NCI-H2081 treated with DMSO at 0.1 percent for 48 hours (cell line): ENCODE data around the gene SRSF10.
"Not testable (repeated sequence)": the region's sequence is repeated elsewhere in the genome, so short reads cannot be mapped to it uniquely, and the experiment has no call there.

Experiments used
- DNase-seq: peaks from one replicate; lab custom pipeline; 2025; lab: John Stamatoyannopoulos, UW

SRSF10 gene

DNA sequence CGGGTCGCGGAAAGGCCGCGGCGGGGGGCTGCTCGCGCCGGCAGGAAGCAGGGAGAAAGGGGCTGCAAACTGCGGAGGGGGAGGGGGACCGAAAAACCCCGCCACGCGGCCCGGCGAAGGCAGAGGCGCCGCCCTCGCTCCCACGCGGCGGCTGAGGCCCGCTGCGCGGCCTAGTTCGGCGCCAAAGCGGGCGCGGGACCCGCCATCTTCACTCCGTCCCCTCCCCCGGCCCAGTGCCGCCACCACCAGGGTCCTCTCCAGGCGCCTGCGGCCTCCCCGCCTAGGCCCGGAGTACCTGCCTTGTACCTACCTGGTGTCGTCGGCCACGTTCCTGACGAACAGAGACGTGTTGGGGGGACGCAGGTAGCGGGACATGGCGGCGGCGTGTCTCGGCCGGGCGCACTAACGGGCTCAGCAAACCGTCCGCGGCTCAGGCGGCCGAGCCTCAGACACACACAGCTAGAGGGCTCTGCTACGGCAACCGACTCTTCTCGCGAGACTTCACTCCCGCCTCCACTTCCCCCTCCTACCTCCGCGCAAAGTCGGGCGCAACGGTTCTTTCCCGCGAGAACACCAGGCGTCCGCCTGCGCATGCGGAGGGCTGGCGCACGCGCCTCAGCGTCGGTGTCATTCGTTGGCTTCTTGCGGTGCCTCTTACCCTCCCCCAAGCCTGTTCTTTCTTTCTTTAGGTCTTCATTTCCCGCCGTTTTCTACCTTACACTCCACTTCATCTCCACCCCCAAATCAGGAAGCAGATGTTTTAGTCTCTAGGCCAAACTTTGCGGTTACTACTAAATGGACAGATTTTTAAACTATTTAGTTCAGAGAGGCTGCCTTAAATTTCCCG, at the start of gene SRSF10:
Gene SRSF10 (minus strand): TSS at position 447 of the 847 bp plus-strand sequence. CDS start 72 bp downstream, at position 375.
- peak; percentile 97 for DNase-seq

DNA sequence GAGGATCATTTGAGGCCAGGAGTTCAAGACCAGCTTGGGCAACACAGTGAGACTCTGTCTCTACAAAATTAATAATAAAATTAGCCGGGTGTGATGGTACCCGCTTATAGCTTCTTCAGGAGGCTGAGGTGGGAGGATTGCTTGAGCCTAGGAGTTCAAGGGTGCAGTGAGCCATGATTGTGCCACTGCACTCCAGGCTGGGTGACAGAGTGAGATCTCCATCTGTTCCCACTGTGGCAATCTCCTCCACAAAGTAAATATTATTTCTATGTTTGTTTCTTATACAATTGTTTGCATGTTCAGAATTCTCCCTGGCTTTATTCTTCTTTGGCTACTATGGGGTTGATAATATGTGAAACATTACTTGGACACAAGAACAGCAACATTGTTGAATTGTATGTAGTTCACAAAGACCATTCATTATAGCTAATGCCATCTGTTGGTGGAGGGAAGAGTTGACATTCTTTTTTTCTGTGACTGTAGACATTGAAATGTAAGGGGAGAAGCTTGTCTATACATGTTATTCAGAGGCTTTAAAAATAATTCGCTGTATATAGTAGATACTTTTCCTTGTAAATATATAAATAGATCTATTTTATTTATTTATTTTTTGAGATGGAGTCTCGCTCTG, 47.8 kb upstream of the SRSF10 start:
- DNase-seq: no peak

DNA sequence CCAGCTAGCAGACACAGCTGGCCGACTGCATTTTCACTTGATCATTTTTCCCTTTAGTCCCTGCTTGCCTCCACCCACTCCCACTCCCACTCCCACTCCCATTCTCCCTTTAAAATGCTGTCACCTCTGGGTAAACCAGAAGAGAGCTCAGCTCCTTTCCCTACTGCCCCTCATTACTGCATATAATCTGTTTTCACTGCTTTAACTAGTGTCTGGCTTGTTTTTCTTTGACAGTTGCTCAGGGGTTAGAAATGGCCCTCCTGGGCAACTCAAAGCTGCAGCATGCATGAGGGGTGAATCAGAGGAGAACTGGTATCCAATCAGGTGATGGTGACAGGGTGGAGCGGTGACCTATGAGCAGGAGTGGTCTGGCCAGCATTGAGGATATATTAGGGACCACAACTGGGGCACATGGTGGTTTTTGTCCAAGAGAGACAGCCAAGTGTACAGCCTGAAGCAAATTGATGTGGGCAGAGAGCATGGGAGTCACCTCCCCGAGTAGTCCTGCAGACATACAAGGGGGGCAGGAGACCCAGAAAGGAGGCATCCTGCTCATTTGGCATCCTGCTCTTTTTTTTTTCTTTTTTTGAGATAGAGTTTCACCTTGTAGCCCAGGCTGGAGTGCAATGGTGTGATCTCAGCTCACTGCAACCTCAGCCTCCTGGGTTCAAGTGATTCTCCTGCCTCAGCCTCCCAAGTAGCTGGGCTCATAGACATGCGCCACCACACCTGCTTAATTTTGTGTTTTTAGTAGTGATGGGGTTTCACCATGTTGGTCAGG, 42.6 kb upstream of the SRSF10 start:
- no peak for DNase-seq

DNA sequence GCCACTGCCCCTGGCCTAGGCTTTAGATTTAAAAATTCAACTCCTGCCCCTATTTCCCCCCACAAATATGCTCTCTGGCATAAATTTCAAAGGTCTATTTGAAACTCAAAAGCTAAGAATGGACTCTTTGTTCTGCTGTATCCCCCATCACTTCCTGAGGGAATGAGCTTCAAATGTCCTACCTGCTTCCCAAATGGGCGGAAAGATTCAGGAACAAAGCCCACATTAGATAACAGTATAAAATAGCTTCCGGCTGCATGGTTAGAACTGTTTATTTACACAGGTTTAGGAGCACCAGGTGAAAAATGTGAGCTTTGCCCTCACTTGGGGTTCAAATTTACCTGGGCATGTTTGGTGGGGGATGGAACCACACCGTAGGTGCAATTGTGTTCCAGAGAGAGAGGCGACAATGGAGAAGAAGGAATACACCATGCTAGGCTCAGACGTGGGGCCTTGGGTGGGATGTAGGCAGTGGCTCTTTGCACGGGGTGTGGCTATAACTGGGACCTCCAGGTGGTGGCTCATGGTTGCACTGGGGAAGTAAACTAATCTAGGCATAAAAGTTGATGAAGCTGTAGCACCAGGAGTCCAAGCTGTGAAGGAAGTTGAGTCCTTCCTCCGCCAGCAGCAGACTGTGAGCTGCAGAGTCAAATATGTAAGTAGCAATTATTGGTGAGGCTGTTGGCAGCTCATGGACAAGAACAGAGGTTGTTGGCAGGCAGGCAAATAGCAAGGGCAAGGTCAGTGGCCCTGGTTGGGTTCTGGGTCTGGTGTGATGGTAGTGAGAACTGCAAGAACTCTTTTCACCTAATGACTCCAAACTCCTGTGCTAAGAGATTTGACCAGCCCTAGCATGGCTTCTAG, 41.5 kb upstream of the SRSF10 start:
- DNase-seq: no peak

DNA sequence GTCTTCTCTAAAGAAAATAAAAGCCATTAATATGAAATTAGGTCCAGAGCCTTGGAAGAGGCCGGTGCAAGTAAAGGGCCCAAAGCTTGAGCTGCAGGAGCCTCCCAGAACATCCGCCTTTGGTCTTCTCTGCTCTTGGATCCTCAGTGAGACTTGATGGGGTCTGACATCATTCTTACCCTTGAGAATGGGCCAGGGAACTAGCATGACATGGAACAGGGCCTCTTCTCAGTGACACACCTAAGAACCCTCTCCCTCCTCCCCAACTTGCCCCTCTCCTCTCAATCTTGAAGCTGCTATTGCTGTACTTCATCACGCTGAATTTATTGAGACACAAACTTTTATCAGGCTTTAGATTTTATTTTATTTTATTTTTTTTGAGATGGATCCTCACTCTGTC, 40.3 kb upstream of the SRSF10 start:
- no peak for DNase-seq

DNA sequence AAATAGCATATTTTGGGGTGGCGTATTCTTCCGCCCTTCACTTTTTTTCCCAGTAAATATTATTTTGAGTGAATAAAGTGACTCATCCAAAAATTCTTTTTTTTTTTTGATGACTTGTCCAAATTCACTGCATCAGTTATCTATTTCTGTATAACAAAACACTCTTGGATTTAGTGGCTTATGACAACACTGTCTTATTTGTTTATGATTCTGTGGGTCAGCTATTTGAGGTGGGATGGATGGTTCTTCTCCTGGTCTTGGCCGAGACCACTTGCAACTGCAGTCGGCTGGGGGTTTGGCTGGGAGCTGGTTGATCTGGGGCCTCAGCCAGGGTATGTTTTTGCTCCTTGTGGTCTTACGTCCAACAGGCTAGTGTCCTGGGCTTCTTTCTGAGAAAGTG, 39.9 kb upstream of the SRSF10 start:
- DNase-seq: no peak

DNA sequence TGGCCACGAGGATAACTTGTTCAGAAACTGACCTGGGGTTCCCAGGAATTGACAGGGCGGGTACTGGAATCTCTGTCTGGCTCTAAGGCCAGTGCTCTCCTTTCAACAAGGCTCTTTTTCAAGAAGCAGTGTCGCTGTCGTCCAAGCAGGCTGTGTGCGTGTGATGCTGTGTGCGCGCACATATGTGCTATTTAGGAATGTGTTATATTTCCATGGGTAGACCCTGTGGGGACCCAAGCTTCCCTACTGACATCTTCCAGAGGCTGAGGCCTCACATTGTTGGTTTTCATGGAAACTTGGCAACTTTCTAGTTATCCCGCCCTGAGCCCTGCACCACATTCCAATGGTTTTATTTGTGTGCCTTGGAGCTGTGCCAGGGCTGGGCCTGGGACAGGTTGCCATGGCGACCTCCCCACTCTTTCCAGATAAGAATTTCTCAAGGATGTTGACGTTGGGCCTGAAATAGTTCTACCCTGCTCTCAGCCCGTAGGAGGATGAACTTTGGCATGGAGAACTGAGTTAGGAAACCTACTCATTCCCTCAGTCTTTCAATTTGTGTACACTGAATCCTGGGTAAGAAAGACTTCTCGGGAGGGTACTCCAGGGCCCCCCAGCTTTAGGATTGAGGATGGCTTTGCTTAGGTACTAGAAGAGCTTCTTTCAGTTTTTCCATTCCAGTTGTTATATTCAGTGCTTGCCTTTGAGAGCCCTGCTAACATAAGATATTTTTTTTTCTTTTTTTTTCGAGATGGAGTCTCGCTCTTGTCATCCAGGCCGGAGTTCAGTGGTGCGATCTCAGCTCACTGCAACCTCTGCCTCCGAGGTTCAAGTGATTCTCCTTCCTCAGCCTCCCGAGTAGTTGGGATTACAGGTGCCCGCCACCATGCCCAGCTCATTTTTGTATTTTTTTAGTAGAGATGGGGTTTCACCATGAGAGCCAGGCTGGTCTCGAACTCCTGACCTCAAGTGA, 38.8 kb upstream of the SRSF10 start:
- DNase-seq: no peak

DNA sequence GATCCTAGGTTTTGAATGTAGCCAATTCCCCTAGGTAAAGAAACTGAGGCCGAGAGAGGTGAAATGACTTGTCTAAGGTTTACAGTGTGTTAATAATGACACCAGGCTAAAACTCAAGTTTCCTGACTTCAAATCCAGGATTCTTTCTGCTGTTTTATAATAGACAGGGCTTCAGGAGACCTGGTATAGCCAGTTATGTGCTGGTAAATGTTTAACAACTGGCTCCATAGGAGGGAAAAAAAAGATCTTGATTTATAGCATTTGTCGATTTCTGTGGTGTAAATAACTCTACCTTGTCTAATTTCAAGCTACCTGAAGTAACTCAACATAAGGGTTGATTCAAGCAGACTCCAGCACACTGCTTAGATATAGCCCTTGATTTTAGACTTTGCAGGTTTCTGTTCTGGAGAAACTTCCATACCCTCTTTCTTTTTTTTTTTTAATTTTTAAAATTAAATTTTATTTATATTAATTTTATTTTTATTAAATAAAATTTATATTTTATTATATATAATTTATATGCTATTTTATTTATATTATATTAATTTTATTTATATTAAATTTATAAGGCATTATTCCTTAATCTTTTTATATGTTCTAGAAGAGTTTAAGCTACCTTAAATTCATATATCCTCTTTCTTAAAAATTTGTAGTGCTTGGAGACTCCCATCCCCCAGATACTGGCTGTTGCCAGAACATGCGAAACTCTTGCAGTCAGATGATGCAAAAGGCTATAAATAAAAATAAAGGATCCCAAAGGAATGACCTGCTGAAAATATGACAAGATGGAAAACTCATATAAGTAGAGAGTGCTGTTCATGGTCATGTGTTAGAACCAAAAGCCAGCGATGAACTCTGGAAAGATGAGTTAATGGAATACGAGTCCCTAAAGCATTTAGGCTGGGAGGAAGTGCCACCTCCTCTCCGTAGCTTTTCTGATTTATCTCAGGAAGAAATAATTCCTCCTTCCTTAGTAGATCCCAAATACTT, 35.4 kb upstream of the SRSF10 start:
- no peak for DNase-seq

DNA sequence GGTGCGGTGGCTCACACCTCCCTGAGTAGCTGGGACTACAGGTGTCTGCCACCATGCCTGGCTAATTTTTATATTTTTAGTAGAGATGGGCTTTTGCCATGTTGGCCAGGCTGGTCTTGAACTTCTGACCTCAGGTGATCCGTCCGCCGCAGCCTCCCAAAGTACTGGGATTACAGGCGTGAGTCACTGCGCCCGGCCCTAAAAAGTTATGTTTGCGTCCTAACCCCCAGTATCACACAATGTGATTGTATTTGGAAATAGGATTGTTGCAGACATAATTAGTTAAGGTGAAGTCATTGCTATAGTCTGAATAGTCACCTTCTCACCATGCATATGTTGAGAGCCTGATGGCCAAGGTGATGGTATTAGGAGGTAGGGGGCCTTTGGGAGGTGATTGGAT, 32.8 kb upstream of the SRSF10 start:
- DNase-seq: not testable (repeated sequence)

DNA sequence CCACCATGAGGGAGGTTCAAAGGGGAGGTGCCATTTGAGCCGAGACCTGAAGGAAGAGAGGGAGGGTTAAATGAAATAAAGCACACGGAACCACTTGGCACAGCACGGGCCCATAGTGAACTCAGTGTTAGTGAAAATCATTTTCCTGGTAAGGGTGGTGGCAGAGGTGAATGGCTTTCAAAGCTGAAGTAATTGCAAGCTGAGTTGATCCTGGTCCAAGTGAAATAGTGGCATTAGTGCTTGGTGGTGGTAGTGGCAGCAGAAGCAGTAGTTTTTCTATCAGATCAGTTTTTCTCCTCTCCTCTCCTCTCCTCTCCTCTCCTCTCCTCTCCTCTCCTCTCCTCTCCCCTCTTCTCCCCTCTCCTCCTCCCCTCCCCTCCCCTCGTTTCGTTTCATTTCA, 30.5 kb upstream of the SRSF10 start:
- no peak for DNase-seq

DNA sequence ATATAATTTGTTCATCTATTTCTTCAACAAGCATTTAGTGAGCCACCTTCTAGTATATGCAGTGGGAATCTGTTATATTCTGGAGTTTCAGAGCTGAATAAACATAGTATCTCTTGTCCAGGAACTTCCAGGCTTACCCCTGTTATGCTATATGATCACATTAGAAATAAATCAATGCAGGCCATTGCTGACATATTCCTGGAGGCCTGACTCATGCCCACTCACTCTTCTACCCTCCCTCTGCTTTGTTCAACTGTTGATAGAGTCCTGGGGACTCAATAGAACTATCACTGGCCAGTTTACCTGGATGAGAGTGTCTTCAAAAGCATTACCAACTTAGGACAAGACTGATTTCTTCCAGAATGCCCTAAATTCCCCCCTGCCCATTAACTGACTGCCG, 29.3 kb upstream of the SRSF10 start:
- DNase-seq: no peak

DNA sequence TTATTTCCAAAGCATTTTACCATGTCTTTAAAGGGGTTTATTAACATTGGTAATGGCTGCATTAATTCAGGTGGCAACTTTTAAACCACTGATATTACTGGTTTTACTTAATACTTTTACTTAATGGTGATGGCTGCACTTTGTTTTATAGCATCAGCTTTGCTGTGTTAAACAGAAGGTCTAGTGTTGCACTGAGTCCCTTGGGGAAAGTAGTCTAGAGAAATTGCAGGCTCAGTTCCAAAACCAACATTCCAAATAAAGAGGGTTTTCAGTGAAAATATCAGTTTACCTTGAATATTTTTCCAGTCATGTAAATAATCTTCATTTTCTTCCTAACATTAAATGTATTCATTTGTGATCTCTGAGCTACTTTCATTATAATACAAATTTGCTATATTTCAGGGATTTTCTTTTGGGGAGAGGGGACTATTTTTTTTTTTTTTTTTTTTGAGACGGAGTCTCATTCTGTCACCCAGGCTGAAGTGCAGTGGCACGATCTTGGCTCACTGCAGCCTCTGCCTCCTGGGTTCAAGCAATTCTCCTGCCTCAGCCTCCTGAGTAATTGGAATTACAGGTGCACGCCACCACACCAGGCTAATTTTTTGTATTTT, 28.6 kb upstream of the SRSF10 start:
- DNase-seq: not testable (repeated sequence)

DNA sequence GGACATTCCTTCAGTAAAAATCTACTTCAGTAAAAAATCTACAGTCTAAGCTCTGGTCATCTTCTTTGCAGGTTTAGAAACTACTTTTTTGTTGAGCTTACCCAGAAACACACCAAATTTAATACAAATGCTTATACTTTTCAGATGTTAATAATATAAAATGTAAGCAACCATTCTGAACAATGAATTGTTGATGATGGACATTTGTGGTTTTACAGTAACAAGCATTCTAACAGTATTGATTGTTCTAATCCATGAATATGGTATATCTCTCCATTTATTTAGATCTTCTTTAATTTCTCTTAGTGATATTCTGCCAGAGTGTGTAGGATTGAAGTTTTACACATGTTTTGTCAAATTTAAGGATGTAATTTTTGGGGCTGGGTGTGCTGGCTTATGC, 27.0 kb upstream of the SRSF10 start:
- no peak for DNase-seq

DNA sequence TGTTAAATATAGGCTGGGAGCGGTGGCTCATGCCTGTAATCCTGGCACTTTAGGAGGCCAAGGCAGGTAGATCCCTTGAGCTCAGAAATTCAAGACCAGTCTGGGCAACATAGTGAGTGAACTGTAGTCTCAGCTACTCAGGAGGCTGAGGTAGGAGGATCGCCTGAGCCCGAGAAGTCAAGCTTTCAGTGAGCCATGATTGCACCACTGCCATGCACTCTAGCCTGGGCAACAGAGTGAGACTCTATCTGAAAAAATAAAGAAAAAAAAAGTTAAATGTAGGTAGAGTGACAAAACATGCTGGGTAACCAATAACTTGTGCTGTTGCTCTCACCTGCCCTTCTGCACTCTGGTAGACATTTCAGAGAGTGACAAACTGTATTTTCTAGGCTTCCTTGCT, 25.0 kb upstream of the SRSF10 start:
- no peak for DNase-seq

DNA sequence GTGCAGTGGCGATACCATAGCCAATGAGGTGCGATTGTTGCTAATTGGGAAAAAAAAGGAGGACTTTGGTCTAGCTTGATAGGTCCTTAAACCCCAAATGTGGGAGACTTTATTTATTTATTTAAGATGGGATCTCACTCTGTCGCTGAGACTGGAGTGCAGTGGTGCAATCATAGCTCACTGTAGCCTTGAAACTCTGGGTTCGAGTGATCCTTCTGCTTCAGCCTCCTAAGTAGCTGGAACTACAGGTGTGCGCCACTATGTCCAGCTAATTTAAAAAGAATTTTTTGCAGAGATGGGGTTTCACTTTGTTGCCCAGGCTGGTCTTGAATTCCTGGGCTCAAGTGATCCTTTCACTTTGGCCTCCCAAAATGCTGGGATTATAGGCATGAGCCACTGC, 24.0 kb upstream of the SRSF10 start:
- DNase-seq: no peak

DNA sequence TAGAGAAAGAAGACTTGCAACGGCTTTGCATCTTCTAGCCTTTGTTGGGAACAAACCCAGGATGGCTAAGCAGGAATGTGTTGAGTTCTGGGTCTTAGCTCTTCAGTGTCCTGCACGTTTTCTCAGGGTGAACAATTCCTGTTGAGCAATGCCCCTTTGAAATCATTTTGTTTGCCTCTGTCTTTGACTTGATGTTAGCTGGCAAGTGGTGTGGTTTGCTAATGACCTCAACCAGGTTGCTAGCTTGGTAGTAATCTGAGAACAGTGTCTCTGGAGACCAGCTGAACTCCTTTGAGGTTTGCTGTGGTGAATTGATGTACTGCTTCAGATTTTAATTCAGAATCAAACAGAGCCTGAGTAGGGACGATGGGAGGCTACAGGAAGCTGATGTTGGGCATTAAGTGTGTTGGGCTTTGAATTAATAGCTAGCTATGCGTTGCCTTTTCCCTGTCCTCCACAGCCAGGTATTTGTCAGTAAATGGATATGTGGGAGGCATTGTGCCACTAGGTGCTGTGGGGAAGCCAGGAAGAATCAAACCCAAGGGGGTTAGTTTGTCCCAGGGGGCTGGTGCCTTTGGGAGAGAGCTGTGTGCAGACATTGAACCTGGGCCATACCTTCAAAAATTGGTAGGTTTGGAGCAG, 23.3 kb upstream of the SRSF10 start:
- DNase-seq: no peak

DNA sequence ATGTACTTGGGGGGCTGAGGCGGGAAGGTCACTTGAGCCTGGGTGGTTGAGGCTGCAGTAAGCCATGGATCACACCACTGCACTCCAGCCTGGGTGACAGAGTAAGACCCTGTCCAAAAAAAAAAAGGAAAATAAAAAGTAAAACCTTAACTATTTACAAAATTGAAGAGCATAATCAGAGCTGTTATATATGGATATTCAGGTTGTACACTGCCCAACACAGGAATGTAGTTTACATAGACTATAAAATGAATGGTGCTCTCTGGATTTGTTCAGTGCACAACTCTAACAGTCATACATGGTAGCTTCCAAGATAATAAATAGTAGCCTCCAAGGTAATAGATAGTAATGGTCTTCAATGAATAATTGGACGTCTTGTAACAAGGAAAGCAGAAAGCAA, 22.6 kb upstream of the SRSF10 start:
- no peak for DNase-seq

DNA sequence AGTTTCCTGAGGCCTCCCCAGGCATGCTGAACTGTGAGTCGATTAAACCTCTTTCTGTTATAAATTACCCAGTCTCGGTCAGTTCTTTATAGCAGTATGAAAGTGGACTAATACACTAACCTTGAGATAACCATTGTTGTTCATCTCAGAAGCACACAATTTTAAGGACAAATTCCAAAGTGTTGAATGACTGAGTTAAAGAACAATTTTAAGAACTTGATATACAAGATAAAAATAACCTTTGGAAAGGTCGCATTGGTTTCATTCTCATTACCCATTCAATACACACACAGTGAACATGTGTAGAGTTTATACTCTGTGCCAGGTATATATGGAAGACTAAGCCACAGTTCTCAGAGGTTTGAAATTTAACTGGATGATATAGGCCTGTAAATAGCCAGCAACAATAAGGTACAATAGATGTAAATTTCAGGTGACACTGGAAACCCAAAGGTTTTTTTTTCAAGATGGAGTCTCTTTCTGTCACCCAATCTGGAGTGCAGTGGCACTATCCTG, 19.1 kb upstream of the SRSF10 start:
- no peak for DNase-seq
